HG02763 (cell line): ENCODE measurements around the gene NPAT.
A peak's percentile ranks its signal among the peaks of the same experiment; 100 is the strongest.

Experiments
- ATAC-seq: cut with Tn5 transposase; IDR thresholded peaks from one replicate; pipeline ENCODE4 v1.9.1; 2021; ENCODE audit warnings: mild to moderate bottlenecking, moderate library complexity; ENCODE audit not compliant: unreplicated experiment

NPAT gene

DNA sequence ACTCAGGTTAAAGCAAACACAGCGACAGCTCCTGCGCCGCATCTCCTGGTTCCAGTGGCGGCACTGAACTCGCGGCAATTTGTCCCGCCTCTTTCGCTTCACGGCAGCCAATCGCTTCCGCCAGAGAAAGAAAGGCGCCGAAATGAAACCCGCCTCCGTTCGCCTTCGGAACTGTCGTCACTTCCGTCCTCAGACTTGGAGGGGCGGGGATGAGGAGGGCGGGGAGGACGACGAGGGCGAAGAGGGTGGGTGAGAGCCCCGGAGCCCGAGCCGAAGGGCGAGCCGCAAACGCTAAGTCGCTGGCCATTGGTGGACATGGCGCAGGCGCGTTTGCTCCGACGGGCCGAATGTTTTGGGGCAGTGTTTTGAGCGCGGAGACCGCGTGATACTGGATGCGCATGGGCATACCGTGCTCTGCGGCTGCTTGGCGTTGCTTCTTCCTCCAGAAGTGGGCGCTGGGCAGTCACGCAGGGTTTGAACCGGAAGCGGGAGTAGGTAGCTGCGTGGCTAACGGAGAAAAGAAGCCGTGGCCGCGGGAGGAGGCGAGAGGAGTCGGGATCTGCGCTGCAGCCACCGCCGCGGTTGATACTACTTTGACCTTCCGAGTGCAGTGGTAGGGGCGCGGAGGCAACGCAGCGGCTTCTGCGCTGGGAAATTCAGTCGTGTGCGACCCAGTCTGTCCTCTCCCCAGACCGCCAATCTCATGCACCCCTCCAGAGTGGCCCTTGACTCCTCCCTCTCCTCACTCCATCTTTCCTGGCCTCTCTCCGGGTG, at the start of gene NPAT, which contains the start of gene ATM:
TSS of gene NPAT (minus strand) at position 65 of the 774 bp plus-strand sequence. CDS start 102 bp downstream, outside the sequence.
TSS of gene ATM (plus strand) at position 494 of the 774 bp plus-strand sequence. CDS start 4,558 bp downstream, outside the sequence.
- peak; percentile 79 for ATAC-seq

GRCh38 chr11:108269583-108269982, 47.1 kb upstream of the NPAT start:
- ATAC-seq: no peak

DNA sequence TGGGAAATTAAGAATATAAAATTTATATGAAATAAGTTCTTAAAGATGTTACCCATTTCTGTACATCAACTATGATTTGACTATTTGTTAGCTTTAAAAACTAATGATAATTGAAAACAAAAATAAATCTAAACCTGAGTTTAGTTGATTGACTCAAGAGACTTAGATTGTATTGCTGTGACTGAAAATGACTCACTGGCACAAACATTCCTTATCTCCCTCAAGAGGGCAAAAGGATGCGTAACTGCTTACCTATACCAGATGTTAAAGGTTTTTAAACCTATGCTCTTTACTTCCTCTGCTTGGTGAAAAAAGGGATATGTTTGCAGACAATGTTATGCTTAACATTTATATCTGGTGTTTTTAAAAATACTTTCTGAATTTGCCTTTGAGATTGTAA, 30.7 kb upstream of the NPAT start:
- no peak for ATAC-seq

- ATAC-seq: no peak
These were observed 24.4 kb upstream of the NPAT start for GRCh38 chr11:108246885-108247284.

- ATAC-seq: no peak
These were observed 23.9 kb upstream of the NPAT start for GRCh38 chr11:108246308-108246707.

DNA sequence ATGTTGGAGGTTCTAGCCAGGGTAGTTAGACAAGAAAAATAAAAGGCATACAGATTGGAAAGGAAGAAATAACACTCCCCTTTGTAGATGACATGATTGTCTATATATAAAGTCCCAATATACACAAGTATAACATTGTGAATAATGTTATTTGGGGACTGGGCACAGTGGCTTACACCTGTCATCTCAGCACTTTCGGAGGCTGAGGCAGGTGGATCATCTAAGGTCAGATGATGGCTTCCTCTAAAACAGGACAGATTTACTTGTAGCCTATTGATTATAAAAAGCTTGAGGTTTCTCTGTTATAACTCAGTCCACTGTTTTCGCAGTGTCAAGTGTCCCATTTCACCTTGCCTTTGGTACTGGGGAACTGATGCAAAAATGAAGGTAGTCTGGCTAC, 20.0 kb upstream of the NPAT start:
- no peak for ATAC-seq

DNA sequence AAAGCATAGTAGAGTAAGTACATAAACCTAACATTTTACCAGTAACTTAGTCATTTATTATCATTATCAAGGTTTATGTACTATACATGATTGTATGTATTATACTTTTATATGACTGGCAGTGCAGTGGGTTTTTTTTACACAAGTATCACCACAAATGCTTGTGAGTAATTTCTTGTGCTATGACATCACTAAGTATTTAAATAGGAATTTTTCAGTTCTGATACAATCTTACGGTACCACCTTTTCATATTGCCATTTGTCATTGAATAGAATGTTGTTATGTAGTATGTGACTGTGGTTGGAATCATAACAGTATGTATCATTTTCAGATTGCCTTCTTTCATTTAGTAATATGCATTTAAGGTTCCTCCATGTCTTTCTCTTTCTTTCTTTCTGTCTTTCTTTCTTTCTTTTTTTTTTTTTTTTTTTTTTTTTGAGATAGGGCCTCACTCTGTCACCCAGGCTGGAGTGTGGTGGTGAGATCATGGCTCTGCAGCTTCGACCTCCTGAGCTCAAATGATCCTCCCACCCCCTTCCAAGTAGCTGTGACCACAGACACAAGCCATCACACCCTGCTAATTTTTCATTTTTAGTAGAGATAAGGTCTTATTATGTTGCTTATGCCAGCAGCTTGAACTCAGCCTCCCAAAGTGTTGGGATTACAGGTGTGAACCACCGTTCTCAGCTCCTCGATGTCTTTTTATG, 19.0 kb upstream of the NPAT start:
- ATAC-seq: no peak

- no peak for ATAC-seq
These were observed 16.6 kb upstream of the NPAT start for GRCh38 chr11:108239076-108239475.

DNA sequence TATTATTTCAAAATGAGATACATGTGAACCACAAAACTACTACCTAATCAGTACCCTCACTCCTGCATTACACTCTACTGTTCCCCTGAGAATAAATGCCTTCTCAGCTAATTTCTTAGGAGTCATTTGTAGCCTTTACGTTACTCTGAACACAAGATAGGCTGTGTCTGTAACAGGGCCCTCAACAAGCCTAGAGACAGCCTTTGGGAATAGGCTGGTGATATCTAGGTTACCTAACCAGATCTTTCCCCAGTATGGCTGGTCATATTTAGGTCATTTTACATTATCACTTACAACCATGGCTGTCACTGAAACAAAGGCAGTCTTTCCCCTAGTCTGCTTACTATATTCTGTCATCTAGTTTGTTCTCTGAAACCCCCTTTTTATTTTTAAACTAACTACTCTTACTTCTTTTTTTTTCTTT, 14.6 kb upstream of the NPAT start:
- ATAC-seq: peak; percentile 27

DNA sequence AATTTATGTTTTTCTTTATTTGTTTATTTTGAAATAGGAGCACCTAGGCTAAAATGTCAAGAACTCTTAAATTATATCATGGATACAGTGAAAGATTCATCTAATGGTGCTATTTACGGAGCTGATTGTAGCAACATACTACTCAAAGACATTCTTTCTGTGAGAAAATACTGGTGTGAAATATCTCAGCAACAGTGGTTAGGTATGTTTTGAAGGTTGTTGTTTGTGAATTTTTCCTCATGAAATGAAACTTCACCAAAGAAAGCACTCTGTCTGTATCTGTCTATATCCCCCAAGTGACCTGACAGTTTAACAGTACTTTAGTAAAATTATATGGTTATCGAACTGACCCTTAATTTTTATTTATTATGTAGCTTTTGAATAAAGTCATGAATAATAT, 13.2 kb upstream of the NPAT start:
- ATAC-seq: no peak

DNA sequence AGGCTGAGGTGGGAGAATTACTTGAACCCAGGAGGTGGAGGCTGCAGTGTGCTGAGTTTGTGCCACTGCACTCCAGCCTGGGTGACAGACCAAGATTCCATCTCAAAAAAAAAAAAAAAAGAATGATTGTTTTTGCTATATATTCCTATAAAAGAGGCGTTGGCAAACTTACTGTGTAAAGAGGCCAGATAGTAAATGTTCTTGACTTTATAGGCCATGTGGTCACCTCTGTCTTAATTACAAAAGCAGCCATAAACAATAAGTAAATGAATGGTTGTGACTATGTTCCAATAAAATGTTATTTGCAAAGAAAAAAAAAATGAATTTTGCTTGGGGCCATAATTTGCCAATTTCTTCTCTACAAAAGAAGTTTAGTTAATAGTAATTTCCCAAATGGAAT, 12.8 kb upstream of the NPAT start:
- no peak for ATAC-seq

GRCh38 chr11:108233277-108233945, 11.0 kb upstream of the NPAT start:
- no peak for ATAC-seq

DNA sequence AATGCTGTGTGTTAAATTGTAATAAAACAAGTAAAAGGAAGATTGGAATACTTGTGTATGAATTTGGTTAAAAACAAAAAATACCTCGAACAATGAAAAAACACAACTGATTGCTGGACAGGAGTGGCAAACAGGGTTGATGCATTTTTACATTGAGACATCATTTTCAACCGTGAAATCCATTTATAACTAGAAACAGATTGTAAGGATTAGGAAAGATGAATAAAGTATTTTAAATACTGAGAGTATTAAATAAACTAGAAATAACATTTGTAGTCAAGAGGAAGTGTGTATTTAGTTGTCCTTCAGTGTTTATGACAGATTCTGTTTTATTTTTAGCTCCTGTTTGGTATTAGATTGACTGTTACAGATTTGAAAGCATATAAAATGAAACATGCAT, 5.8 kb upstream of the NPAT start:
- no peak for ATAC-seq

- no peak for ATAC-seq
These were observed 3.6 kb upstream of the NPAT start for GRCh38 chr11:108226036-108226435.

- no peak for ATAC-seq
These were observed 2.7 kb upstream of the NPAT start for GRCh38 chr11:108224911-108225786.

DNA sequence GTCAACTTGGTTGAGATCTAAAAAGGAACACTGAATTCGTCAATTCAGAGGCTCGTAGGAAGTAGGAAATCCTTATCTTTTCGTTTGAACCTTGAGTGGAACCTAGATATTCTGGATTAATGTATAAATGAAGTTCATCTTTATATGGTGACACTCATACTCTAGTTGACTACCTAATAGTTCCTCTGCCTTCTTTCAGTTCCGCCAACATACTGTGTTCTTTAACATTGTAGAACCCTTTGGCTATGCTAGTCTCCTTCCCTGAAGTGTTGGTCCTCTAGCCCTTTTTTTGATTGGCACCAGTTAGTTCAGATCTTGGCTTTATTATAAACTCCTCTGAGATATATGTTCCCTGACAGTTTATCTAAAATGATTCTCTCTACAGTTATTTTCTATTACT, 1.9 kb upstream of the NPAT start:
- no peak for ATAC-seq

DNA sequence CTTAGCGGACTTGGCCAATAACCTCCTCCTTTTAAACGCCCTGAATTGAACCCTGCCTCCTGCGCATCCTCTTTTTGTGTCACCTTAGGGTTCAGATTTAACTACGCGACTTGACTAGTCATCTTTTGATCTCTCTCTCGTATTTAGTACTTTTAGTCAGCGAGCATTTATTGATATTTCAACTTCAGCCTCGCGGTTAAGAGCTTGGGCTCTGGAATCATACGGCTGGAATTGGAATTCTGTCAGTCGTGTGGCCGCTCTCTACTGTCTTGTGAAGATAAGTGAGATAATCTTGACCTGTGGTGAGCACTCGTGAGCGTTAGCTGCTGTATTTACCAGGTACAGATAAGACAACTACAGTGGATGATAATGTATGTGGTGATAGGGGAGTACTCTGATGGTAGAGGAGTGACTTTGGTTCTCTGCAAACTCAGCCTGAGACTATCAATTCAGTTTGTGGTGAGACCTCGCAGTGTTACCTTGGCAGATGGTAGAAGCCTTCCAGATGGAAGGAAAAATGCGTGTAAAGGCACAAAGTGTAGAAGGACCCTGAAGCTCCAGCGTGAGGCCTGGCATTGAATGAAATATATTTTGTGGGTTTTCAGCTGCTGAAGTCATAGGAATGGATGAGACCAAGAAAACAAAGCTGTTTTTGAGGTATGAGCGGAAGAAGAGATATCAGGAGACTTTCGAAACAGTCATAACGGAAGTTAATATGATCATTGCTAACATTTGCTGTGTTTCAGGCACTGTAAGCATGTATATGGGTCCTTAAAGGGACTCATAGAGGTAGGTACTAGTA, 1.1 kb upstream of the NPAT start:
- peak; percentile 21 for ATAC-seq

GRCh38 chr11:108221911-108222573, 396 bp downstream of the NPAT start:
- ATAC-seq: peak; percentile 0

DNA sequence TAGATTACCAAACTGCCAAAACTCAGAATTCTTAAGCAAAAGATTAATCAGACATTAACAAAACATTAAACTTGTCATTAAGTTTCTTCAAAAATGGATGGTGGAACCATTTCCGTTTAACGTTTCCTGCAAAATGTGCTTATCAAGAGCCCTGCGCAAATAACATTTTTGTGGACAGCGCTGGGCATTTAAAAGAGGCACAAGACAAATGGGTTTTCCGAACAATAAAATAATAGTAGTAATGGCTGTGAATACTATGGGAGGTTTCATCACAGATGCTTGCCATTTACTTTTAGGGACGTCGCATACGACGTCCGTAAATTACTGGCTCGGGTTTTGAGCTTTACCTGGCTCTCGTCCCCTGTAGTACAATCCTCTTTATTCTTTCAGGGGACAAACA, 1.1 kb downstream of the NPAT start:
- no peak for ATAC-seq
